SU-DHL-6 (cell line): ENCODE data around the gene ATP5PF.
A peak's percentile ranks its signal among the peaks of the same experiment; 100 is the strongest.
"Not testable (repeated sequence)": the region's sequence is repeated elsewhere in the genome, so short reads cannot be mapped to it uniquely, and the experiment has no call there.

ENCODE experiments used
- H2AFZ ChIP-seq: fragments of 200-600 bp; sonication (generic); 2 replicates; pipeline ENCODE4 v1.6.1; 2014; ENCODE audit warnings: low read depth, mild to moderate bottlenecking, moderate library complexity, mixed read lengths, antibody characterized with exemption, low read length; ENCODE audit not compliant: severe bottlenecking
- H3F3A ChIP-seq: fragments of 200-600 bp; shearing (Covaris generic); 2 replicates; pipeline ENCODE4 v1.6.0; 2016; ENCODE audit warnings: antibody characterized with exemption, mild to moderate bottlenecking; ENCODE audit not compliant: insufficient read depth
- H3K27ac ChIP-seq: fragments of 200-600 bp; sonication (generic); 2 replicates; pipeline ENCODE4 v1.5.1; 2016; ENCODE audit warnings: low read depth, mild to moderate bottlenecking, low read length, moderate library complexity, mixed read lengths
- H3K27me3 ChIP-seq: fragments of 200-600 bp; sonication (generic), shearing (Covaris generic); 2 replicates; pipeline ENCODE4 v1.6.0; 2014; ENCODE audit warnings: mild to moderate bottlenecking, low read length
- H3K36me3 ChIP-seq: fragments of 200-600 bp; sonication (generic); 2 replicates; pipeline ENCODE4 v1.6.1; 2014; ENCODE audit warnings: mild to moderate bottlenecking, low read length, mixed read lengths
- H3K4me2 ChIP-seq: fragments of 300-600, 200-600 bp; shearing (Covaris generic), sonication (generic); 2 replicates; pipeline ENCODE4 v1.6.0; 2014; ENCODE audit warnings: low read length, low read depth, mild to moderate bottlenecking; ENCODE audit not compliant: poor library complexity, severe bottlenecking
- H3K4me3 ChIP-seq: fragments of 200-600 bp; sonication (generic); 2 replicates; pipeline ENCODE4 v1.5.1; 2014; ENCODE audit warnings: antibody characterized with exemption, low read length, mild to moderate bottlenecking, mixed read lengths; ENCODE audit not compliant: insufficient read depth, poor library complexity, severe bottlenecking
- H3K79me2 ChIP-seq: fragments of 200-600 bp; sonication (generic); 2 replicates; pipeline ENCODE4 v1.6.1; 2014; ENCODE audit warnings: mild to moderate bottlenecking, low read length, moderate library complexity; ENCODE audit not compliant: insufficient read depth
- H3K9ac ChIP-seq: fragments of 200-600 bp; sonication (generic); 2 replicates; pipeline ENCODE4 v1.7.0; 2014; ENCODE audit warnings: mild to moderate bottlenecking, low read length
- H3K9me2 ChIP-seq: fragments of 200-600 bp; sonication (generic); replicated peaks from 2 replicates; pipeline ENCODE4 v1.6.1; 2014; ENCODE audit warnings: low read length; ENCODE audit not compliant: insufficient read depth
- H3K9me3 ChIP-seq: fragments of 200-600 bp; sonication (generic); 2 replicates; pipeline ENCODE4 v1.6.1; 2014; ENCODE audit warnings: low read length, mixed read lengths; ENCODE audit not compliant: insufficient read depth
- H4K20me1 ChIP-seq: fragments of 200-600 bp; sonication (generic); 2 replicates; pipeline ENCODE4 v1.6.1; 2014; ENCODE audit warnings: low read depth, mild to moderate bottlenecking, antibody characterized with exemption, low read length, moderate library complexity, mixed read lengths
- CTCF ChIP-seq: fragments of 200-600 bp; sonication (generic); IDR thresholded peaks from one replicate; pipeline ENCODE4 v1.5.1; 2017; ENCODE audit warnings: antibody characterized with exemption, mild to moderate bottlenecking, low read length, moderate library complexity; ENCODE audit not compliant: insufficient read depth, poor library complexity, severe bottlenecking
- EZH2phosphoT487 ChIP-seq: fragments of 200-600 bp; sonication (generic), shearing (Covaris generic); conservative IDR thresholded peaks from 2 replicates; pipeline ENCODE4 v1.6.1; 2018; ENCODE audit warnings: mild to moderate bottlenecking, antibody characterized with exemption, low read length, moderate library complexity, mixed read lengths

Gene ATP5PF

GRCh38 chr21:25708467-25709065 is 26.1 kb downstream of the ATP5PF start:
- H3K27ac ChIP-seq, result no peak overlapping the region
- H2AFZ ChIP-seq, result peak overlapping the region; percentile 73
- TF ChIP-seq EZH2phosphoT487 (no peak), CTCF (peak; percentile 36)
- H4K20me1 ChIP-seq, result no peaks in the 10 kb centered on the region
- H3K4me2 ChIP-seq, result no peak overlapping the region
- H3K9me2 ChIP-seq, result no peaks in the 10 kb centered on the region
- H3K36me3 ChIP-seq, result no peaks in the 10 kb centered on the region
- H3K9ac ChIP-seq, result no peak overlapping the region
- no peak overlapping the region for H3K4me3 ChIP-seq
- H3F3A ChIP-seq, result 0 out of 2 replicates have a peak, but pooled peaks cover 5% of the 10 kb centered on the region
- H3K79me2 ChIP-seq, result no peaks in the 10 kb centered on the region
- no peaks in the 10 kb centered on the region for H3K9me3 ChIP-seq
- H3K27me3 ChIP-seq, result no peaks in the 10 kb centered on the region

GRCh38 chr21:25701529-25701928 is 33.2 kb downstream of the ATP5PF start:
- no peaks in the 10 kb centered on the region for H3K79me2 ChIP-seq
- H2AFZ ChIP-seq, result no peak overlapping the region
- H3K27ac ChIP-seq, result no peak overlapping the region

DNA sequence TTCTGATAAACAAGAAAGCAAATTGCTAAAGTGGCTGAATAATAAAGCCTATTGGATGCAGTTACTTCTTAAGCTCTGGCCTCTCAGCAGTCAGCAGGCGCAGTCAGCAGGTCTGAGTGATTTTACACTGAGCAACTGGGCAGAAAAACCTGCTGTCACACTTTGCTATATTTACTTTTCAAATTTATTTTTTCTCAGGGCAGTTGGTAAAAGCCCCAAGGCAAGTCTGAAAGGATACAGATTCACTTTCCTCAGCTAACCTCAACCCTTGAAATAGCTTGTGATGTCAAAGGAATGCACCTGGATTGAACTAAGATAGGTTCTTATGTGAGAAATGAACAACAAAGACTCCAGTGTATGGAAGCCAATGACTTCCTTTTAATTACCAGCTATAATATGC is 34.0 kb downstream of the ATP5PF start:
- H3K9me2 ChIP-seq, result no peaks in the 10 kb centered on the region
- H4K20me1 ChIP-seq, result no peaks in the 10 kb centered on the region
- no peak overlapping the region for H2AFZ ChIP-seq
- H3K9me3 ChIP-seq, result no peaks in the 10 kb centered on the region
- no peaks in the 10 kb centered on the region for H3K36me3 ChIP-seq
- no peaks in the 10 kb centered on the region for H3K79me2 ChIP-seq
- H3K4me3 ChIP-seq, result no peak overlapping the region
- 0 out of 2 replicates have a peak, but pooled peaks cover 5% of the 10 kb centered on the region for H3F3A ChIP-seq
- H3K27me3 ChIP-seq, result no peaks in the 10 kb centered on the region
- no peak overlapping the region for H3K9ac ChIP-seq
- no peak overlapping the region for H3K4me2 ChIP-seq
- no peak overlapping the region for H3K27ac ChIP-seq
- TF ChIP-seq EZH2phosphoT487, result no peak
- TF ChIP-seq CTCF, result no peak

More at GRCh38 chr21:25701529-25701928, 33.2 kb downstream of the ATP5PF start:
- no peak overlapping the region for H3K4me2 ChIP-seq
- no peak overlapping the region for H3K9ac ChIP-seq
- TF ChIP-seq EZH2phosphoT487, result no peak
- TF ChIP-seq CTCF, result no peak
- H3K27me3 ChIP-seq, result no peaks in the 10 kb centered on the region
- H3K4me3 ChIP-seq, result no peak overlapping the region
- no peaks in the 10 kb centered on the region for H3K36me3 ChIP-seq
- 0 out of 2 replicates have a peak, but pooled peaks cover 5% of the 10 kb centered on the region for H3F3A ChIP-seq
- H4K20me1 ChIP-seq, result no peaks in the 10 kb centered on the region
- H3K9me3 ChIP-seq, result no peaks in the 10 kb centered on the region
- H3K9me2 ChIP-seq, result no peaks in the 10 kb centered on the region

DNA sequence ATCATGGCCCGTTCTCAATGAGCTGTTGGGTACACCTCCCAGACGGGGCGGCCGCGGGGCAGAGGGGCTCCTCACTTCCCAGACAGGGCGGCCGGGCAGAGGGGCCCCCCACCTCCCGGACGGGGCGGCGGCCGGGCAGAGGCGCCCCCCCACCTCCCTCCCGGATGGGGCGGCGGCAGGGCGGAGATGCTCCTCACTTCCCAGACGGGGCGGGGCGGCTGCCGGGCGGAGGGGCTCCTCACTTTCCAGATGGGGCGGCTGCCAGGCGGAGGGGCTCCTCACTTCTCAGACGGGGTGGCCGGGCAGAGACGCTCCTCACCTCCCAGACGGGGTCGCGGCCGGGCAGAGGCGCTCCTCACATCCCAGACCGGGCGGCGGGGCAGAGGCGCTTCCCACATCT is 39.2 kb downstream of the ATP5PF start:
- not testable (repeated sequence) for H3K4me2 ChIP-seq, H3K27ac ChIP-seq, H3K9me2 ChIP-seq, H3K27me3 ChIP-seq, H4K20me1 ChIP-seq, H3K9ac ChIP-seq, H3K36me3 ChIP-seq, H3K9me3 ChIP-seq, H3K79me2 ChIP-seq, H3K4me3 ChIP-seq, H2AFZ ChIP-seq, H3F3A ChIP-seq
